H1 (cell line): Measurements from ENCODE around the gene FNDC3A. TPM values are rescaled to one million over a fixed set of nuclear protein-coding genes. Genes with fewer than 3 reads are reported as not detected.
A peak's percentile ranks its signal among the peaks of the same experiment; 100 is the strongest.
"Not testable (repeated sequence)": the region's sequence is repeated elsewhere in the genome, so short reads cannot be mapped to it uniquely, and the experiment has no call there.

Experiments used
- CTCF ChIA-PET: fragments of 300-600 bp; sonication (Branson Sonifier 250); formaldehyde crosslinking; loops from one replicate; lab custom pipeline; 2021; ENCODE audit not compliant: partially characterized antibody; lab: Charles Lee
- POLR2A ChIA-PET: fragments of 300-600 bp; sonication (Branson Sonifier 250); formaldehyde crosslinking; loops from one replicate; lab custom pipeline; 2021; ENCODE audit warnings: inconsistent platforms; ENCODE audit not compliant: partially characterized antibody; lab: Charles Lee
- DNase-seq, 2 experiments: peaks; one replicate each; pipeline versions ENCODE4 v3.0.0 to v3.0.0-alpha.2; 2010 to 2022; ENCODE audit warnings: low spot score in 2 of 2, low read depth in 1 of 2, mixed read lengths in 1 of 2
- FAIRE-seq: peaks from 2 replicates; lab custom pipeline; 2011; peaks lifted over from hg19 to GRCh38; lab: Jason Lieb, UNC
- H2AFZ ChIP-seq: 2 replicates; pipeline ENCODE4 v1.8.1; 2012; ENCODE audit warnings: low read length, inconsistent platforms
- H2AK5ac ChIP-seq: 2 replicates; pipeline ENCODE4 v1.6.1; 2013; ENCODE audit warnings: low read depth, low read length
- H2BK120ac ChIP-seq: replicated peaks from 2 replicates; pipeline ENCODE3; 2013; ENCODE audit warnings: low read depth, low read length, inconsistent platforms
- H2BK12ac ChIP-seq: 2 replicates; pipeline ENCODE4 v1.6.1; 2013; ENCODE audit warnings: low read depth, low read length
- H2BK15ac ChIP-seq: 2 replicates; pipeline ENCODE4 v1.6.1; 2013; ENCODE audit warnings: low read length
- H2BK20ac ChIP-seq: 2 replicates; pipeline ENCODE4 v1.6.1; 2013; ENCODE audit warnings: low read length
- H2BK5ac ChIP-seq: 2 replicates; pipeline ENCODE4 v1.6.1; 2013; ENCODE audit warnings: low read depth, low read length
- H3K14ac ChIP-seq: 2 replicates; pipeline ENCODE4 v1.6.1; 2013; ENCODE audit warnings: inconsistent platforms; ENCODE audit not compliant: insufficient read length
- H3K18ac ChIP-seq: 2 replicates; pipeline ENCODE4 v1.6.1; 2013; ENCODE audit warnings: low read length; ENCODE audit errors: extremely low read depth
- H3K23ac ChIP-seq: 2 replicates; pipeline ENCODE4 v1.6.1; 2013; ENCODE audit warnings: inconsistent platforms; ENCODE audit not compliant: insufficient read length
- H3K23me2 ChIP-seq: 2 replicates; pipeline ENCODE4 v1.6.1; 2013; ENCODE audit warnings: low read depth, low read length
- H3K27ac ChIP-seq: 2 replicates; pipeline ENCODE4 v1.6.1; 2011; ENCODE audit warnings: low read depth, low read length, inconsistent platforms
- H3K27me3 ChIP-seq, 4 experiments: replicated peaks in 1 of 4; 1 replicate in 1 of 4; 2 replicates in 3 of 4; pipeline versions ENCODE4 v1.6.1 to v1.8.1; 2011 to 2013; ENCODE audit warnings: low read length in 3 of 4, mild to moderate bottlenecking in 3 of 4, inconsistent platforms in 2 of 4, mixed read lengths in 2 of 4, moderate library complexity in 1 of 4; ENCODE audit not compliant: control insufficient read depth in 3 of 4, insufficient read depth in 3 of 4; ENCODE audit errors: extremely low read depth in 1 of 4
- H3K36me3 ChIP-seq, 4 experiments: 2 replicates each; pipeline versions ENCODE4 v1.6.1 to v1.8.1; 2011 to 2013; ENCODE audit warnings: mild to moderate bottlenecking in 4 of 4, low read length in 3 of 4, moderate library complexity in 2 of 4, control low read depth in 1 of 4, inconsistent platforms in 1 of 4; ENCODE audit not compliant: insufficient read depth in 4 of 4, control insufficient read depth in 2 of 4
- H3K4ac ChIP-seq: replicated peaks from 2 replicates; pipeline ENCODE3; 2013; ENCODE audit warnings: low read length, low read depth, mixed read lengths, inconsistent platforms; ENCODE audit not compliant: insufficient read length
- H3K4me1 ChIP-seq, 4 experiments: replicated peaks in 1 of 4; 1 replicate in 1 of 4; 2 replicates in 3 of 4; pipeline versions ENCODE4 v1.6.1 to v1.8.1; 2011 to 2013; ENCODE audit warnings: low read length in 3 of 4, inconsistent platforms in 2 of 4, mixed read lengths in 1 of 4; ENCODE audit not compliant: insufficient read depth in 4 of 4, control insufficient read depth in 3 of 4
- H3K4me2 ChIP-seq, 2 experiments: 2 replicates each; pipeline versions ENCODE4 v1.6.1 to v1.8.1; 2011 to 2013; ENCODE audit warnings: low read depth in 2 of 2, low read length in 2 of 2, control low read depth in 1 of 2, inconsistent platforms in 1 of 2, mild to moderate bottlenecking in 1 of 2; ENCODE audit not compliant: insufficient read depth in 1 of 2
- H3K4me3 ChIP-seq, 4 experiments: fragments of 200-600, 300-600 bp in 1 of 4; sonication (generic), shearing (Covaris generic), sonication (Bioruptor Twin) in 1 of 4; 2 replicates each; pipeline versions ENCODE4 v1.5.1 to v1.8.1; 2011 to 2016; ENCODE audit warnings: low read length in 4 of 4, low read depth in 3 of 4, control low read depth in 2 of 4, inconsistent platforms in 2 of 4, mild to moderate bottlenecking in 2 of 4, mixed read lengths in 1 of 4, moderate library complexity in 1 of 4; ENCODE audit not compliant: insufficient read depth in 2 of 4; ENCODE audit errors: extremely low read depth in 1 of 4
- H3K56ac ChIP-seq: replicated peaks from 2 replicates; pipeline ENCODE3; 2013; ENCODE audit warnings: low read depth, mild to moderate bottlenecking, mixed read lengths, low read length, inconsistent platforms; ENCODE audit not compliant: insufficient read length
- H3K79me1 ChIP-seq: 2 replicates; pipeline ENCODE4 v1.6.1; 2013; ENCODE audit warnings: low read depth, low read length, control low read depth
- H3K79me2 ChIP-seq, 2 experiments: 2 replicates each; pipeline versions ENCODE4 v1.6.1 to v1.8.1; 2012 to 2013; ENCODE audit warnings: low read length in 2 of 2, mild to moderate bottlenecking in 2 of 2, inconsistent platforms in 1 of 2; ENCODE audit not compliant: insufficient read depth in 2 of 2, control insufficient read depth in 1 of 2
- H3K9ac ChIP-seq, 4 experiments: replicated peaks in 1 of 4; 1 replicate in 1 of 4; 2 replicates in 3 of 4; pipeline versions ENCODE4 v1.6.1 to v1.8.1; 2011 to 2013; ENCODE audit warnings: low read depth in 3 of 4, low read length in 3 of 4, control low read depth in 2 of 4, mild to moderate bottlenecking in 2 of 4, moderate library complexity in 2 of 4, inconsistent platforms in 1 of 4; ENCODE audit errors: extremely low read depth in 1 of 4
- H3K9me3 ChIP-seq, 2 experiments: 2 replicates each; pipeline versions ENCODE4 v1.6.1 to v1.8.1; 2012 to 2013; ENCODE audit warnings: mild to moderate bottlenecking in 2 of 2, moderate library complexity in 2 of 2, control low read depth in 1 of 2, inconsistent platforms in 1 of 2, low read depth in 1 of 2, low read length in 1 of 2, mixed read lengths in 1 of 2; ENCODE audit not compliant: insufficient read depth in 2 of 2
- H4K20me1 ChIP-seq, 2 experiments: replicated peaks in 1 of 2; 2 replicates each; pipeline versions ENCODE3 to v1.8.1; 2011 to 2013; ENCODE audit warnings: inconsistent platforms in 2 of 2, low read length in 2 of 2, mild to moderate bottlenecking in 1 of 2; ENCODE audit not compliant: insufficient read depth in 2 of 2, control insufficient read depth in 1 of 2
- H4K5ac ChIP-seq: 2 replicates; pipeline ENCODE4 v1.6.1; 2013; ENCODE audit warnings: low read length, low read depth, mixed read lengths, inconsistent platforms; ENCODE audit not compliant: insufficient read length
- H4K8ac ChIP-seq: 2 replicates; pipeline ENCODE4 v1.8.0; 2013; ENCODE audit warnings: mild to moderate bottlenecking, moderate library complexity, low read length, inconsistent platforms; ENCODE audit not compliant: insufficient read depth; ENCODE audit errors: extremely low read depth
- H4K91ac ChIP-seq: replicated peaks from 2 replicates; pipeline ENCODE3; 2013; ENCODE audit warnings: low read length, mixed read lengths, inconsistent platforms; ENCODE audit not compliant: insufficient read length
- ASH2L ChIP-seq: fragments of 200-600, 300-600 bp; sonication (generic); IDR thresholded peaks from one replicate; pipeline ENCODE4 v1.7.1; 2017; ENCODE audit warnings: low read length
- BCL11A ChIP-seq, 2 experiments: IDR thresholded peaks; one replicate each; pipeline ENCODE4 v1.6.1; 2011; ENCODE audit warnings: low read depth in 2 of 2, low read length in 2 of 2, mild to moderate bottlenecking in 2 of 2
- RBBP5 ChIP-seq: IDR thresholded peaks from 2 replicates; pipeline ENCODE4 v1.7.1; 2012; ENCODE audit warnings: low read depth, mild to moderate bottlenecking, inconsistent platforms, low read length, moderate library complexity, borderline replicate concordance
- SP2 ChIP-seq: IDR thresholded peaks from 2 replicates; pipeline ENCODE4 v1.6.1; 2012; ENCODE audit warnings: mild to moderate bottlenecking, low read length, inconsistent platforms
- YY1 ChIP-seq: IDR thresholded peaks from 2 replicates; pipeline ENCODE4 v1.6.1; 2011; ENCODE audit warnings: low read depth, mild to moderate bottlenecking, low read length
- WGBS, 2 experiments: shearing (Covaris generic) in 1 of 2; methylation state at CpG; one replicate each; pipeline versions ENCODE4 v1.1.6 to v1.1.7; 2013 to 2015; ENCODE audit warnings: low lambda C conversion rate in 2 of 2, mixed read lengths in 2 of 2, inconsistent platforms in 1 of 2, low coverage in 1 of 2, missing lambda C conversion rate in 1 of 2; ENCODE audit not compliant: insufficient replicate concordance in 2 of 2, insufficient coverage in 1 of 2, insufficient read length in 1 of 2; ENCODE audit errors: extremely low coverage in 1 of 2, missing lambda C conversion rate in 1 of 2; 5-methylcytosine and 5-hydroxymethylcytosine counted together
- polyA plus RNA-seq, 7 experiments: library from polyadenylated mRNA; depleted of rRNA in 3 of 7; stranded (reverse) in 5 of 7; unstranded in 2 of 7; fragments of >200 nt in 5 of 7; fragments of 200-250 nt in 2 of 7; gene quantifications; 1 replicate in 5 of 7; 2 replicates in 1 of 7; 4 replicates in 1 of 7; pipeline versions ENCODE4 v1.2.1 to v1.2.3, GENCODE V29; 2011 to 2013; ENCODE audit warnings: missing spikeins in 2 of 7, mixed read lengths in 2 of 7
- total RNA-seq: library from RNA; stranded (reverse); fragmentation: NEBNext Ultra II Directional; extraction: Animal tissue kit (Norgen Biotek cat#: 25700); gene quantifications from 2 replicates; pipeline ENCODE4 v1.2.1, GENCODE V29; 2021

Gene FNDC3A
- total and polyA plus RNA-seq, 2 of the 8 experiments (the other 6 are each of a cell fraction or from before 2014, with no cell fraction given): 14.6 to 26.0 TPM

DNA sequence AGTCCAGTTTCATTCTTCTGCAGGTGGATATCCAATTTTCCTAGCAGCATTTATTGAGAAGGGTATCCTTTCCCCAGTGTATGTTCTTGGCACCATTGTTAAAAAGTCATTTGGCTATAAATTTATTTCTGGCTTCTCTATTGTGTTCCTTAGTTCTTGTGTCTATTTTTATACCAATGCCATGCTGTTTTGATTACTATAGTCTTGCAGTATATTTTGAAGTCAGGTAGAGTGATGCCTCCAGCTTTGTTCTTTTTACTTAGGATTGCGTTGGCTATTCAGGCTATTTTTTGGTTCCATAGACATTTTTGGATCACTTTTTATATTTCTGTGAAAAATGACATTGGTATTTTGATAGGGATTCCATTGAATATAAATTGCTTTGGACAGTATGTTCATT, 172.7 kb downstream of the FNDC3A start (continued):
- TF ChIP-seq ASH2L: no peak
- no peak for TF ChIP-seq YY1
- TF ChIP-seq RBBP5: no peak
- no peak for TF ChIP-seq SP2
- TF ChIP-seq BCL11A (IDR thresholded peaks at IDR 0.05; ENCODE audit: low read depth in 2 of 2, low read length in 2 of 2): no peak

DNA sequence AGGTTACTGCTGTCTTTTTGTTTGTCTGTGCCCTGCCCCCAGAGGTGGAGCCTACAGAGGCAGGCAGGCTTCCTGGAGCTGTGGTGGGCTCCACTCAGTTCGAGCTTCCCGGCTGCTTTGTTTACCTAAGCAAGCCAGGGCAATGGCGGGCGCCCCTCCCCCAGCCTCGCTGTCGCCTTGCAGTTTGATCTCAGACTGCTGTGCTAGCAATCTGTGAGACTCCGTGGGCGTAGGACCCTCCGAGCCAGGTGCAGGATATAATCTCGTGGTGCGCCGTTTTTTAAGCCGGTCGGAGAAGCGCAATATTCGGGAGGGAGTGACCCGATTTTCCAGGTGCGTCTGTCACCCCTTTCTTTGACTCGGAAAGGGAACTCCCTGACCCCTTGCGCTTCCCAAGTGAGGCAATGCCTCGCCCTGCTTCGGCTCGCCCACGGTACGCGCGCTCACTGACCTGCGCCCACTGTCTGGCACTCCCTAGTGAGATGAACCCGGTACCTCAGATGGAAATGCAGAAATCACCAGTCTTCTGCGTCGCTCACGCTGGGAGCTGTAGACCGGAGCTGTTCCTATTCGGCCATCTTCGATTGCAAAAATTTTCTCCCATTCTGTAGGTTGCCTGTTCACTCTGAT, 182.4 kb downstream of the FNDC3A start:
- FAIRE-seq, H2BK5ac ChIP-seq, CTCF ChIA-PET, H3K56ac ChIP-seq, H3K79me1 ChIP-seq, H3K27me3 ChIP-seq, H3K4me3 ChIP-seq, H2BK15ac ChIP-seq, H3K4me1 ChIP-seq, H4K20me1 ChIP-seq, H3K9me3 ChIP-seq, H3K27ac ChIP-seq, H2AFZ ChIP-seq, H3K36me3 ChIP-seq, H3K4ac ChIP-seq, H4K8ac ChIP-seq, H2BK12ac ChIP-seq, H3K4me2 ChIP-seq, H3K9ac ChIP-seq, POLR2A ChIA-PET, H4K5ac ChIP-seq, H4K91ac ChIP-seq, H2BK120ac ChIP-seq, H2BK20ac ChIP-seq, H3K14ac ChIP-seq, H3K18ac ChIP-seq, H3K23me2 ChIP-seq, H2AK5ac ChIP-seq, H3K23ac ChIP-seq, H3K79me2 ChIP-seq: not testable (repeated sequence)
- peak in 1 of 2 experiments; percentile 58 for DNase-seq
- WGBS, 2 experiments: 71% methylated on average over 31 of the region's 35 CpGs; no CpG with 5 or more reads in 1 of the 2 experiments
